Progenitor cell of endocrine pancreas (in vitro differentiated cells): ENCODE data around the gene BMERB1. TPM values are rescaled to one million over a fixed set of nuclear protein-coding genes. Genes with fewer than 3 reads are reported as not detected.

Experiments used
- DNase-seq: peaks from one replicate; pipeline ENCODE4 v3.0.0; 2021; ENCODE audit warnings: low spot score; ENCODE audit not compliant: unreplicated experiment
- H3K27ac Mint-ChIP-seq: 2 replicates; pipeline ENCODE4 v1.8.0; 2021; ENCODE audit warnings: mild to moderate bottlenecking, moderate library complexity, mixed read lengths
- H3K27me3 Mint-ChIP-seq: 2 replicates; pipeline ENCODE4 v1.8.0; 2021; ENCODE audit warnings: mixed read lengths
- H3K36me3 Mint-ChIP-seq: 2 replicates; pipeline ENCODE4 v1.8.0; 2022; ENCODE audit warnings: mixed read lengths; ENCODE audit not compliant: insufficient read depth
- H3K4me1 Mint-ChIP-seq: 2 replicates; pipeline ENCODE4 v1.8.0; 2021; ENCODE audit warnings: low read depth, mixed read lengths
- H3K4me3 Mint-ChIP-seq: 2 replicates; pipeline ENCODE4 v1.8.0; 2021; ENCODE audit warnings: low read depth, mild to moderate bottlenecking, moderate library complexity, mixed read lengths
- H3K9me3 Mint-ChIP-seq: 2 replicates; pipeline ENCODE4 v1.8.0; 2021; ENCODE audit warnings: low read depth, mixed read lengths
- CTCF ChIP-seq: fragments of 200-600 bp; sonication (generic); IDR thresholded peaks from one replicate; pipeline ENCODE4 v1.5.0; 2021; ENCODE audit warnings: antibody characterized with exemption, mild to moderate bottlenecking; ENCODE audit not compliant: unreplicated experiment
- total RNA-seq: library from RNA; stranded (reverse); gene quantifications from 2 replicates; pipeline ENCODE4 v1.2.1, GENCODE V29; 2021

BMERB1 gene
- total RNA-seq, 1 donor from 2014 or later = 13.5 TPM

GRCh38 chr16:15594711-15595320 lies 160.4 kb downstream of the BMERB1 start:
- TF ChIP-seq CTCF = no peak
- peaks cover 7% of the 10 kb centered on the region for H3K4me1 Mint-ChIP-seq
- no peaks in the 10 kb centered on the region for H3K9me3 Mint-ChIP-seq
- no peak overlapping the region for H3K4me3 Mint-ChIP-seq
- DNase-seq = no peak
- peaks cover 21% of the 10 kb centered on the region for H3K36me3 Mint-ChIP-seq
- H3K27ac Mint-ChIP-seq = no peak overlapping the region
- no peaks in the 10 kb centered on the region for H3K27me3 Mint-ChIP-seq

GRCh38 chr16:15597135-15597534 lies 162.7 kb downstream of the BMERB1 start:
- no peak for DNase-seq
- Mint-ChIP-seq H3K36me3 (peaks cover 36% of the 10 kb centered on the region), H3K9me3 (no peaks in the 10 kb centered on the region), H3K4me1 (no peaks in the 10 kb centered on the region), H3K27ac (no peak overlapping the region), H3K4me3 (no peak overlapping the region), H3K27me3 (no peaks in the 10 kb centered on the region)
- no peak for TF ChIP-seq CTCF

GRCh38 chr16:15597822-15598647 lies 163.6 kb downstream of the BMERB1 start:
- peaks cover 39% of the 10 kb centered on the region for H3K36me3 Mint-ChIP-seq
- H3K27ac Mint-ChIP-seq = peak overlapping the region; percentile 22
- no peak overlapping the region for H3K4me3 Mint-ChIP-seq
- TF ChIP-seq CTCF = no peak
- no peaks in the 10 kb centered on the region for H3K9me3 Mint-ChIP-seq
- DNase-seq = no peak
- no peaks in the 10 kb centered on the region for H3K27me3 Mint-ChIP-seq
- H3K4me1 Mint-ChIP-seq = no peaks in the 10 kb centered on the region

GRCh38 chr16:15598648-15599190 lies 164.3 kb downstream of the BMERB1 start:
- H3K4me1 Mint-ChIP-seq = no peaks in the 10 kb centered on the region
- no peaks in the 10 kb centered on the region for H3K9me3 Mint-ChIP-seq
- no peak for DNase-seq
- H3K4me3 Mint-ChIP-seq = no peak overlapping the region
- H3K27me3 Mint-ChIP-seq = no peaks in the 10 kb centered on the region
- no peak overlapping the region for H3K27ac Mint-ChIP-seq
- no peak for TF ChIP-seq CTCF
- H3K36me3 Mint-ChIP-seq = peaks cover 41% of the 10 kb centered on the region

GRCh38 chr16:15599303-15600070 lies 165.1 kb downstream of the BMERB1 start:
- Mint-ChIP-seq H3K4me3 (no peak overlapping the region), H3K27ac (no peak overlapping the region), H3K36me3 (peaks cover 41% of the 10 kb centered on the region), H3K9me3 (no peaks in the 10 kb centered on the region), H3K4me1 (no peaks in the 10 kb centered on the region), H3K27me3 (no peaks in the 10 kb centered on the region)
- no peak for DNase-seq
- no peak for TF ChIP-seq CTCF
